GM12892 (cell line): ENCODE results near the gene ZNF473. TPM values are rescaled to one million over a fixed set of nuclear protein-coding genes. Genes with fewer than 3 reads are reported as not detected.

Experiments
- DNase-seq: peaks from one replicate; pipeline ENCODE4 v3.0.0; 2011; ENCODE audit not compliant: insufficient read length
- FAIRE-seq: peaks from 2 replicates; lab custom pipeline; 2011; peaks lifted over from hg19 to GRCh38; lab: Jason Lieb, UNC
- POLR2A ChIP-seq: IDR thresholded peaks from 2 replicates; pipeline ENCODE4 v1.6.1; 2011; ENCODE audit warnings: low read depth, low read length, control low read depth
- POLR2AphosphoS5 ChIP-seq: IDR thresholded peaks from 2 replicates; pipeline ENCODE4 v1.6.1; 2011; ENCODE audit warnings: low read depth, low read length, control low read depth
- TAF1 ChIP-seq: IDR thresholded peaks from 2 replicates; pipeline ENCODE4 v1.6.1; 2011; ENCODE audit warnings: low read depth, mild to moderate bottlenecking, control low read depth, low read length, borderline replicate concordance
- polyA plus RNA-seq: library from polyadenylated mRNA; unstranded; fragments of >200 nt; gene quantifications from one replicate; pipeline ENCODE4 v1.2.1, GENCODE V29; 2012; ENCODE audit warnings: missing spikeins, inconsistent platforms; ENCODE audit not compliant: missing spikeins

ZNF473 gene
- 5.9 TPM for polyA plus RNA-seq

- DNase-seq (peak; percentile 81), FAIRE-seq (no peak)
- TF ChIP-seq TAF1, result no peak
- peak; percentile 68; the same call in 1 of the 2 replicates for TF ChIP-seq POLR2AphosphoS5
- TF ChIP-seq POLR2A, result peak; percentile 70; the same call in 1 of the 2 replicates
These were observed at the start of gene ZNF473 for GRCh38 chr19:50025794-50026549. Gene ZNF473 (plus strand): TSS chr19:50026005. CDS start chr19:50031083, 5,078 bp downstream.

- DNase-seq (no peak), FAIRE-seq (no peak)
- TF ChIP-seq POLR2A (no peak), TAF1 (no peak), POLR2AphosphoS5 (no peak)
These were observed 49.3 kb upstream of the ZNF473 start for GRCh38 chr19:49976496-49976895.

GRCh38 chr19:49977076-49977475, 48.7 kb upstream of the ZNF473 start:
- no peak for DNase-seq
- no peak for FAIRE-seq
- TF ChIP-seq TAF1, result no peak
- no peak for TF ChIP-seq POLR2A
- TF ChIP-seq POLR2AphosphoS5, result no peak

GRCh38 chr19:49977881-49978280, 47.9 kb upstream of the ZNF473 start:
- no peak for DNase-seq
- TF ChIP-seq TAF1 (no peak), POLR2AphosphoS5 (no peak), POLR2A (no peak)
- no peak for FAIRE-seq

- no peak for TF ChIP-seq TAF1
- TF ChIP-seq POLR2A, result no peak
- TF ChIP-seq POLR2AphosphoS5, result no peak
These were observed 47.5 kb upstream of the ZNF473 start for GRCh38 chr19:49978324-49978723.

GRCh38 chr19:49981603-49982593, 43.9 kb upstream of the ZNF473 start:
- TF ChIP-seq POLR2A, result no peak
- FAIRE-seq, result no peak
- no peak for DNase-seq

More at GRCh38 chr19:49978324-49978723, 47.5 kb upstream of the ZNF473 start:
- FAIRE-seq, result no peak
- no peak for DNase-seq

GRCh38 chr19:49983645-49984229, 42.1 kb upstream of the ZNF473 start:
- DNase-seq (peak; percentile 61), FAIRE-seq (peak; percentile 94)
- TF ChIP-seq TAF1 (no peak), POLR2AphosphoS5 (no peak), POLR2A (no peak)

- DNase-seq (no peak), FAIRE-seq (no peak)
- TF ChIP-seq TAF1, result no peak
- no peak for TF ChIP-seq POLR2AphosphoS5
- TF ChIP-seq POLR2A, result no peak
These were observed 41.3 kb upstream of the ZNF473 start for GRCh38 chr19:49984491-49984890.

GRCh38 chr19:49985871-49986270, 39.9 kb upstream of the ZNF473 start:
- DNase-seq, result no peak
- no peak for FAIRE-seq
- TF ChIP-seq TAF1, result no peak
- no peak for TF ChIP-seq POLR2A
- TF ChIP-seq POLR2AphosphoS5, result no peak

GRCh38 chr19:49986354-49986753, 39.5 kb upstream of the ZNF473 start:
- FAIRE-seq (no peak), DNase-seq (no peak)
- no peak for TF ChIP-seq TAF1

- TF ChIP-seq POLR2AphosphoS5 (no peak), TAF1 (no peak), POLR2A (no peak)
- DNase-seq (peak; percentile 52), FAIRE-seq (peak; percentile 17)
These were observed 38.6 kb upstream of the ZNF473 start for GRCh38 chr19:49987159-49987698.
